ENCODE results near the gene LRP4. TPM values are rescaled to one million over a fixed set of nuclear protein-coding genes. Genes with fewer than 3 reads are reported as not detected.

The LRP4 gene
- total and polyA plus RNA-seq, 11 donors = 9.1 to 29.1 (median 18.6) TPM

DNA sequence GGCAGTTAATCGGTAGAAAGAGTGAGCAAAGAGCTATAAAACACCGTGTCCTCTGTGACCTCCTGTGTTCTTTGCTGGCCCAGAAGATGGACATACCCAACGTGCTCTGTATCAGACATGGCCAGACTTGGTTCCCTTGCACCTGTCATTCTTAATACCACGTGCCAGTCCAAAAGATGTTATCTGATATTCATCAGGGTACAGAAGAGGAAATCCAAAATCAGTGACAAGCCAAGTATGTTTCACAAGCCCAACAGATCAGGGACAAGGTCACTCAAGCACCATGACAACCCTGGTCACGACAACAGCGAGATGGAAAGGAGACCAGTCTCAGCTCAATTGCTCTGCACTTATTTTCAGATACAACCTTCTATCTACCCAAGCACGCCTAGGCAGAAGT lies 3.4 kb downstream of the LRP4 start:
- 44 to 51% (median 49%) methylated on average over 7 of the region's 7 CpGs for WGBS, 4 donors
- no peak for ATAC-seq
- H3K4me1 ChIP-seq = peaks cover 0 to 62% (median 36%) of the 10 kb centered on the region in 12 donors
- peak overlapping the region; percentile 59 to 95 (median 74) for H3K27ac ChIP-seq
- peaks cover 0 to 50% (median 0%) of the 10 kb centered on the region in 9 donors for H3K27me3 ChIP-seq
- no peaks in the 10 kb centered on the region for H3K9me3 ChIP-seq
- DNase-seq = no peak
- TF ChIP-seq, protein P1, sequence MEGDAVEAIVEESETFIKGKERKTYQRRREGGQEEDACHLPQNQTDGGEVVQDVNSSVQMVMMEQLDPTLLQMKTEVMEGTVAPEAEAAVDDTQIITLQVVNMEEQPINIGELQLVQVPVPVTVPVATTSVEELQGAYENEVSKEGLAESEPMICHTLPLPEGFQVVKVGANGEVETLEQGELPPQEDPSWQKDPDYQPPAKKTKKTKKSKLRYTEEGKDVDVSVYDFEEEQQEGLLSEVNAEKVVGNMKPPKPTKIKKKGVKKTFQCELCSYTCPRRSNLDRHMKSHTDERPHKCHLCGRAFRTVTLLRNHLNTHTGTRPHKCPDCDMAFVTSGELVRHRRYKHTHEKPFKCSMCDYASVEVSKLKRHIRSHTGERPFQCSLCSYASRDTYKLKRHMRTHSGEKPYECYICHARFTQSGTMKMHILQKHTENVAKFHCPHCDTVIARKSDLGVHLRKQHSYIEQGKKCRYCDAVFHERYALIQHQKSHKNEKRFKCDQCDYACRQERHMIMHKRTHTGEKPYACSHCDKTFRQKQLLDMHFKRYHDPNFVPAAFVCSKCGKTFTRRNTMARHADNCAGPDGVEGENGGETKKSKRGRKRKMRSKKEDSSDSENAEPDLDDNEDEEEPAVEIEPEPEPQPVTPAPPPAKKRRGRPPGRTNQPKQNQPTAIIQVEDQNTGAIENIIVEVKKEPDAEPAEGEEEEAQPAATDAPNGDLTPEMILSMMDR (IDR thresholded peaks at IDR 0.05) = no peak
- no peak for TF ChIP-seq POLR2A (IDR thresholded peaks at IDR 0.05)
- intact Hi-C loops (cut with DNase I) = loop anchor here in 2 of 10 donors (5.0 to 10.0 kb wide), 2 partner anchors 90 to 227 kb away; no protein-coding TSS in a partner anchor
- no peaks in the 10 kb centered on the region for H3K36me3 ChIP-seq
- no peak overlapping the region for H3K4me3 ChIP-seq

DNA sequence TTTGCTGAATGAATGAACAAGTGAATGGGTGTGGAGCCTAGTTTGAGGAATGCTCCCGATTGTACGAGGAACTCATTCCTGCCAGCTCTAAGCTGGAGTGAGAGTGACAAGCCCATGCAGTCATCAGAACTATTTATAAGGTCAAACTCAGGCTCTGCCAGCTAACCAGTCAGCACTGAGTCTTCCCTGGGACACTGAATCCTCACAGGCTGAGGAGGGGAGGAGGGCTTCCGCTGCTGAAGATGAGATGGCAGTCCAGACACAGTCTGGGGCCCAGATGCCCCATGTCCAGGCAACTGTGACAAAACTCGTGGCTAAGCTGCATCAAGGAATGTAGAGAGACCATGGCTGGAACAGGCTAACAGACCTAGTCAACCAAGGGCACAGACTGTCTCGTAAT lies 4.0 kb downstream of the LRP4 start:
- Histone ChIP-seq H3K9me3 (no peaks in the 10 kb centered on the region), H3K27ac (peak overlapping the region; percentile 59 to 95 (median 74)), H3K27me3 (peaks cover 0 to 48% (median 0%) of the 10 kb centered on the region in 9 donors), H3K4me1 (peaks cover 0 to 60% (median 35%) of the 10 kb centered on the region in 12 donors), H3K4me3 (no peak overlapping the region), H3K36me3 (no peaks in the 10 kb centered on the region)
- 29 to 41% (median 39%) methylated on average over 5 of the region's 5 CpGs for WGBS, 4 donors
- intact Hi-C loops (cut with DNase I) = loop anchor here in 1 of 10 donors (10.0 kb wide), 1 partner anchor 90 kb away; no protein-coding TSS in a partner anchor
- ATAC-seq (peak; percentile 77 to 83 (median 82)), DNase-seq (peak in 4 of 5 donors; percentile 46 to 76 (median 68))
- TF ChIP-seq POLR2A (IDR thresholded peaks at IDR 0.05) = no peak
- TF ChIP-seq, protein P1 (IDR thresholded peaks at IDR 0.05) = no peak

DNA sequence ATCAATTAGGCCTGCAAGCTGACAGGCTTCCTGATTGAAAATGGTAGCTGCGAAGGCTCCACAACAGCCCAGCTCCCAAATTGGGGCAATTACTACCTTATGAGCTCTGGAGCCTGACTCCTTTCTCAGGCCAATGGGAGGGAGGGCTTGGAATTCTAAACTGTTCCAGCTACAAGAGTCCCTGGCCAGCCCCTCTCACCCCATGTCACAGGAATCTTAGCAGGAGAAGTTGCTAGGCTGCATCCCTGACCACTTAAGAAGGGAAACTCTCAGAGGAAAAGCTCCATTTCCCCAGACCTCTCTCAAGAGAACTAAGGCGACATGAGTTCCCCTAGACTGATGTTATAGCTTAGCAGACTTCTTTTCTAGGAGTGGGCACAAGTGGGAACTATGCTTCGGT lies 4.9 kb downstream of the LRP4 start:
- H3K9me3 ChIP-seq = no peaks in the 10 kb centered on the region
- intact Hi-C loops (cut with DNase I) = loop anchor here in 1 of 10 donors (10.0 kb wide), 1 partner anchor 91 kb away; no protein-coding TSS in a partner anchor
- peaks cover 0 to 60% (median 32%) of the 10 kb centered on the region in 12 donors for H3K4me1 ChIP-seq
- no peaks in the 10 kb centered on the region for H3K36me3 ChIP-seq
- H3K27ac ChIP-seq = peak overlapping the region in 2 of 12 donors; percentile 79 to 83
- H3K27me3 ChIP-seq = peaks cover 0 to 40% (median 0%) of the 10 kb centered on the region in 9 donors
- DNase-seq = no peak
- no peak for ATAC-seq
- TF ChIP-seq, protein P1 (IDR thresholded peaks at IDR 0.05) = no peak
- TF ChIP-seq POLR2A (IDR thresholded peaks at IDR 0.05) = no peak
- WGBS, 4 donors = 65 to 91% (median 79%) methylated on average over 3 of the region's 3 CpGs
- no peak overlapping the region for H3K4me3 ChIP-seq

DNA sequence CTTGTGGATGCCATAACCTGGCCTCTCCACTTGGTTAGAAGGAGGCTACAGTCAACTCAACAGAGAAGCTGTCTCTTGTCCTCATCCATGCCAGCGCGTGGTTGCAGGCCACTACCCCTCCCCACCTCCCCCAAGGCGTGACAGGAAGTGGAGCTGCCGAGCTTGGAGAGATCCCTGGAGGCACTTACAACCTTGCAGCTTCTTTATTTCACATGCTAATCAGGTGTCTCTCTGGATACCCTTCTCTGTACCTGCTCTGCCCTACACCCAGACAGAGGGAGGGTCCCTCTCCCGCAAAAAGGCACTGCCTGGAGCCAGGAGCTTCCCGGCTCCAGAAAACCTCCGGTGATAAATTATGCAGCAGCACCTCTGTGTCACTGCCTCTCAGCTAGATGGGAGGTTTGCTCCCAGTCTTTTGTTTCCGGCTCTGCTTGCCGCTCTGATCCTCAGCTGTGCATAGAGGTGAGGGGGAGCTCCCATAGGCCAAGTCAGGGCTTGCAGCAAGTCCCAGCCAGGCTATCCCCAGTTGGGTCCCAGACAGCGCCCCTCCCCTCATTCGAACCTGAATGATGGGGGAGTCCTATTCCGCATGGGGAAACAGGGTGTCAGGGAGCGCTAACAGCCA lies 5.7 kb downstream of the LRP4 start:
- 29 to 37% (median 31%) methylated on average over 11 to 13 of the region's 13 CpGs for WGBS, 4 donors
- Histone ChIP-seq H3K4me3 (no peak overlapping the region), H3K9me3 (no peaks in the 10 kb centered on the region), H3K36me3 (no peaks in the 10 kb centered on the region), H3K27me3 (peaks cover 0 to 33% (median 0%) of the 10 kb centered on the region in 9 donors), H3K27ac (no peak overlapping the region), H3K4me1 (peaks cover 0 to 54% (median 28%) of the 10 kb centered on the region in 12 donors)
- TF ChIP-seq, protein P1 (IDR thresholded peaks at IDR 0.05) = no peak
- no peak for TF ChIP-seq POLR2A (IDR thresholded peaks at IDR 0.05)
- no peak for ATAC-seq
- intact Hi-C loops (cut with DNase I) = loop anchor here in 1 of 10 donors (10.0 kb wide), 1 partner anchor 92 kb away; no protein-coding TSS in a partner anchor
- DNase-seq = no peak
